PFSK-1 (cell line): ENCODE measurements around the gene DMAC2L.

Experiments used
- POLR2AphosphoS5 ChIP-seq: IDR thresholded peaks from 2 replicates; pipeline ENCODE4 v1.6.1; 2012; ENCODE audit warnings: low read depth, mild to moderate bottlenecking, control low read depth, low read length, moderate library complexity
- REST ChIP-seq, 2 experiments: IDR thresholded peaks; 2 replicates each; pipeline versions ENCODE4 v1.6.1 to v1.8.0; 2011 to 2012; ENCODE audit warnings: low read depth in 2 of 2, low read length in 2 of 2, control low read depth in 1 of 2, inconsistent platforms in 1 of 2, mild to moderate bottlenecking in 1 of 2, moderate library complexity in 1 of 2; ENCODE audit not compliant: insufficient read depth in 1 of 2
- SIN3A ChIP-seq: IDR thresholded peaks from 2 replicates; pipeline ENCODE4 v1.6.1; 2012; ENCODE audit warnings: mild to moderate bottlenecking, low read length, moderate library complexity, borderline replicate concordance; ENCODE audit not compliant: insufficient read depth
- TAF1 ChIP-seq: IDR thresholded peaks from 2 replicates; pipeline ENCODE4 v1.6.1; 2012; ENCODE audit warnings: low read length, control low read depth, borderline replicate concordance; ENCODE audit not compliant: insufficient read depth

- TF ChIP-seq SIN3A (no peak), REST (IDR thresholded peaks at IDR 0.05; ENCODE audit: insufficient read depth in 1 of 2, low read depth in 2 of 2, low read length in 2 of 2) (no peak), POLR2AphosphoS5 (peak; percentile 77), TAF1 (0 out of 2 replicates have a peak, but pooled peaks have one; percentile 31)
Measured at GRCh38 chr14:50311972-50312733, at the start of gene DMAC2L, which contains the start of gene L2HGDH.
